NCI-H2171 (cell line): Measurements from ENCODE around the gene THY1.
"Not testable (repeated sequence)": the region's sequence is repeated elsewhere in the genome, so short reads cannot be mapped to it uniquely, and the experiment has no call there.

Experiments
- DNase-seq: peaks from one replicate; lab custom pipeline; 2025; lab: John Stamatoyannopoulos, UW

THY1 gene

DNA sequence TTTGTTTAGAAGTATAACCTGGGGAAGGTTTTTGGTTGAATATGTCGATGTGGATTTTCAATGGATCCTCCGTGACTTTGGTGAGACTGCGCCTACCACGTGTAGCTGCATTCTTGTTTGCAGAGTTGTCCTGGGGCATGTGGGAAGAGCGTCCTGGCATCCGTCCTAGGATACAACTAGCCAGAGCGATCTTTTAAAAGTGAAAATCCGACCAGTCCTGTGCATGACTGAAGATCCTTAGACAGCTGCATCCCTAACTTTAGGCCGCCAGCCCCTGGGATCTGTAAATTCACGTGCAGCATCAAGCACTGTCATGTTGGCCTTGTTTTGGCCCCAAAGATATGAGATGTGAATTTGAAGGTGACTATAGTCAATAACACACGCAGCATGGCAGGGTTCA lies 22.4 kb upstream of the THY1 start:
- no peak for DNase-seq

DNA sequence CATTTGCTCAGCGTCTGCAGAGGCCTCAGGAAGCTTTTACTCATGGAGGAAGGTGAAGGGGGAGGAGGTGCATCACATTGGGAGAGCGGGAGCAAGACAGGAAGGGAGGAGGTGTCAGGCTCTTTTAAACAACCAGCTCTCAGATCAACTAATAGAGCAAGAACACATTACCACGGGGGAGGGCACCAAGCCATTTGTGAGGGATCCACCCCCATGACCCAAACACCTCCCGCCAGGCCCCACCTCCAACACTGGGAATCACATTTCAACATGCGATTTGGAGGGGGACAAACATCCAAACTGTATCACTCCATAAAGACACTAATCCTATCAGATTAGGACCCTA lies 18.9 kb upstream of the THY1 start:
- DNase-seq, result no peak

DNA sequence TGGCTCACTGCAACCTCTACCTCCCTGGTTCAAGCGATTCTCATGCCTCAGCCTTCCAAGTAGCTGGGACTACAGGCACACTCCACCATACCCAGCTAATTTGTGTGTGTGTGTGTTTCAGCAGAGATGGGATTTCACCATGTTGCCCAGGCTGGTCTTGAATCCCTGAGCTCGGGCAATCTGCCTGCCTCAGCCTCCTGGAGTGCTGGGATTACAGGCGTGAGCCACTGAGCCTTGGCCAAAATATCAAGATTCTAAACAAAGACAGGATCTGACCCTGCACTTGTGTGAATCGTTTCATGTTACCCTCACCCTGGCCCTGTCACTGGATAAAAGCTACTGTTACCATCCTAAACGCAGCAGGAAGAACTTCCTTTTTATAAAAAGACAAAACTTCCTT lies 15.6 kb upstream of the THY1 start:
- DNase-seq, result no peak

DNA sequence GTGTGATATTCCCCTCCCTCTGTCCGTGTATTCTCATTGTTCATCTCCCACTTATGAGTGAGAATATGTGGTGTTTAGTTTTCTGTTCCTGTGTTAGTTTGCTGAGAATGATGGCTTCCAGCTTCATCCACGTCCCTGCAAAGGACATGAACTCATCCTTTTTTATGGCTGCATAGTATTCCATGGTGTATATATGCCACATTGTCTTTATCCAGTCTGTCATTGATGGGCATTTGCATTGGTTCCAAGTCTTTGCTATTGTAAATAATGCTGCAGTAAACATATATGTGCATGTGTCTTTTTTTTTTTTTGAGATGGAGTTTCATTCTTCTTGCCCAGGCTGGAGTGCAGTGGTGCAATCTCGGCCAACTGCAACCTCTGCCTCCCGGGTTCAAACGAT lies 14.5 kb upstream of the THY1 start:
- DNase-seq, result not testable (repeated sequence)

DNA sequence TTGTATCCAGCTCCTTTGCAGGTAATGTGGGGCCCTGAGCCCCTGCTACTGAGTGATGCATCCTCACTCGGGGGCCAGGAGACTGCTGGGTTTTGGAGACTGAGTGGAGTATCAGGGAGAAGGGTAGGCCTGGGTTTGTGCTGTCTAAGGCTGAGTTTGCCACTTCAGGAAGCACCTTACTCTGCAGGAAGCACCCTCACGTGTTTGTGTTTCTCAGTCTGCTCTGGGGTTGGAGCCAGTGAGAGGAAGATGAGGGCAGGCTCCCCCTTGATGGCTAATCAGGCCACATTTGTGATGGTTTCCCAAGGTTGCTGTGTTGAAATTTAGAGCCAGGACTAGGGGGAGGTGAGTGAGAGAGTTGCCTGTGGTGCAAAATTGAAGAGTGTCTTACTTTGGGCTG lies 13.7 kb upstream of the THY1 start:
- no peak for DNase-seq

DNA sequence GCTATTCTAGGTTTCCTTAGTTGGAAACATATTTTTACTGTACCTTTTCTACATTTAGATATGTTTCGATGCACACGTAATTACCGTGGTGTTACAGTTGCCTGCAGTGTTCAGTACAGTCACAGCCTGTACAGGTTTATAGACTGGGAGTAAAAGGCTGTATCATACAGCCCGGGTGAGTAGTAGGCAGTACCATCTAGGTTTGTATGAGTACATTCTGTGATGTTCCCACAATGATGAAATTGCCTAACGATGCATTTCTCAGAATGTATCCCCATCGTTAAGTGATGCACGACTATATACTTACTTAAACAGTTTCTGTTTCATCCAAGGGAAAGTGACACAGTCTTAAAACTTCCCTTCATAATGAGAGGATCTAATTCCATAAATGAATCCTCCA lies 13.1 kb upstream of the THY1 start:
- DNase-seq, result no peak

DNA sequence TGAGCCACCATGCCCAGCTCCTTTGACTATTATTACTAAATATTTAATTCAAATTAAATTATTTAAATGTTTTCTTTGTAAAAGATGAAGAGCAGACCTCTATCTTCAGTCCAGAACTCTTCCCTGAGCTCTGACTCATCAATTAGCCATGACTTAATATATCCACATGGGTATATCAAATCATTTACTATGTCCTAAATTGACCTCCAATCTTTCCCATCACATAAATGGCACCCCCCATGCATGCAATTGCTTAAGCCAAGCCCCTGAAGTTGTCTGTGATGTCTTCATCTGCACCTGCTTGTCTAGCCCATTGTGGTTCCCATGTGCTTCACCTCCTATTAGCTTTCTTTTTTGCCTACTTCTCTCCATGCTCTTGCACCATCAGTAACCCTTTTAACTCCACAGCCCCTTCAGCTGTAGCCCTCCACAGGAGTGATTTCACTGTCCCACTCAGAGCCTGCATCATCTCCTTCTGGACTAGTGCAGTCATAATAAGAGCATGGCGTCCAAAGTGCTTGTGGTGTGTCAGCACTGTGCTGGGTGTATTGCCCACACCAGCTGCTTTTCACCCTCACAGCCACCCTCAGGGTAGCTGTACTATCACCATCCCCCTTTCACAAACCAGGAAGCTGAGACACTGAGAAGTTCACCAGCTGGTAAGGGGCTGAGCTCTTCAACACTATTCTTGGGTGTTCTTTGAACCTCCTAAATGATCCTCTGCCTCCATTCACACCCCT lies 11.8 kb upstream of the THY1 start:
- DNase-seq, result no peak

DNA sequence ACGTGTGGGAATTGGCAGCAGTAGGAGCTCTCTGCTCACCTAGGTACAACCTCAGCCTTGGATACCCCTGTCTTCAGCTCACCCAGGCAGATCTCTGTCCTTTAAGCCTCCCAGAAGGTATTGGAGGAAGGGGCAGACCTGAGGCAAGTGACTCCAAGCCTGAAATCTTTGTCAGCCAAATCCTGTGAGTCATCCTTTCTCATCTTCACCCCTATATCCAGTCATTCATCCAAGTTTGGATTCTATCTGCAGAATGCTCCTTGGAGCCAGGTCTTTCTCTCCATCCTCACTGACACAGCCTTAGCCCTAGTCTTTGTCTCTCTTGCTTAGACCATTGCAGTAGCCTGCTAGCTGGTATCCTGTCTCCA lies 10.4 kb upstream of the THY1 start:
- no peak for DNase-seq

DNA sequence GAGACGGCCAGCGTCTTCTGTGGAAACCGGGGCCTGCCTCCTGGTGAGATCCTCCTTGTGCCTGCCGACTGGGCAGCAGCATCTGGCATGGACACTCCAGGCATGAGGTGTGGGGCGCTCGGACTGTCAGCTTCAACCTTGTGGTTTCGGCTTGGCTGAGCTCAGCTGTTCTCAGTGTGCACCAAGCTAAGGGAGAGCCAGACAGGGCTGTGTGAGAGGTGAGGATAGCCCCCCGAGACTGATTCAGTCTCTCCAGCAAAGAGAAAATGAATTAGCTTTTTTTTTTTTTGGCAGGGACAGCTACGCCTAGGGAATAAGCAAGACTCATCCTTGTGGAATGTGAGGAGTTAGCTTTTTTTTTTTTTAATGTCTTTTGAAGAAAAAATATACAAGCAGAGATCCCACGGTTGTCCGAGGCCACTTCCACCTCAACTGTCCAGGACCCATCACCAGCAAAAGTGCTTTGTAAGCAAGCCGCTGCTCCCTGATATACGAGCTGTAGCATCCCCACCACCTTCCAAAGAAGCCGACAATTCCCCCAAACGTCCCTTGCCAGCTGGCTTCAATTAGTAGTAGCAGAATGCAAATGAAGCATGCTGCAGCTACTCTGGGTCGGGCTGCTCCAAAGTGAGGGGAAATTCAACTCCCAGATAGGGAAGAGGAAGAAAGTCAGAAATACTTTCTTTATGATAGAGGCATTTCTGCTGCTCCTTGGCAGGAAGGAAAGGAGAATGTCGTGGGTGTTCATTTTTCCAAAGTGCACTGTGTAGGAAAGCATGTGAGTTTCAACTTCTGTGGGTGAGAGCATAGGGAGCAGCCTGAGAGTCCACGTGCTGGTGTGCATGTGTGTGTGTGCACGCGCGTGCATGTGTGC lies 9.7 kb upstream of the THY1 start:
- DNase-seq, result no peak

DNA sequence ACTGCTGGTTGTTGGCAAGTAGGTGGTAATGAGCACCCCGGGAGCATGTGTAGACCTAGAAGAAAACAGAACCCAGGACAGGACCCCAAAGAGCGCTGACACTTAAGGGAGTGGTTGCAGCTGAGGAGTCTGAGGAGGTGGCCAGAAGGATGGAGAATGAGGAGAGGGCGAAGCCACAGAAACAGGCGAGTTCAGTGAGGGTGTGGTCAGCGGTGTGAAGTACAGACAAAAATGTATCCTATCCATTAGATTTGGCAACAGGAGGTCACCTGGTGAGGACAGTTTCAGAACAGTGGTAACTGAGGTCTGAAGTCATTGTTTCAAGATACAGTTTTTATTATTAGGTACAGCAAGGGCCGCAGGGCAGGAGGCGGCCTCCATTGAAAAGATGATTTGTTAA lies 8.6 kb upstream of the THY1 start:
- DNase-seq, result no peak

DNA sequence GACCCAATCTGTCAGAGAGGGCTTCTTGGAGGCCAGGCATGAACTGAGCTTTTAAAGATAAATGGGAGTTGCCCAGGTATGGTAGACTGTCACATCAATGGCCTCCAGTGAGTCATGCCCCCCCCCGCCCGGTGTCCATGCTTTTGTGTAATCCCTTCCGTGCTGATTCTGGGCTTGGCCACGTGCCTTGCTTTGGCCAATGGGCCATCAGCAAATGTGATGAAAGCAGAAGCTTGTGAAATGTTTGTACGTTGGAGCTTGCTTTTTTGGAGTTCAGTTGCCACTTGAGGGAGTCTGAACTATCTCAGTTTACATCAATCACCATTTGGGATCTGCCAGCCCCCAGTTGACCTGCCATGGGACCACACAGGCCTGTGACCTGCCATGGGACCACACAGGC lies 4.3 kb upstream of the THY1 start:
- no peak for DNase-seq

DNA sequence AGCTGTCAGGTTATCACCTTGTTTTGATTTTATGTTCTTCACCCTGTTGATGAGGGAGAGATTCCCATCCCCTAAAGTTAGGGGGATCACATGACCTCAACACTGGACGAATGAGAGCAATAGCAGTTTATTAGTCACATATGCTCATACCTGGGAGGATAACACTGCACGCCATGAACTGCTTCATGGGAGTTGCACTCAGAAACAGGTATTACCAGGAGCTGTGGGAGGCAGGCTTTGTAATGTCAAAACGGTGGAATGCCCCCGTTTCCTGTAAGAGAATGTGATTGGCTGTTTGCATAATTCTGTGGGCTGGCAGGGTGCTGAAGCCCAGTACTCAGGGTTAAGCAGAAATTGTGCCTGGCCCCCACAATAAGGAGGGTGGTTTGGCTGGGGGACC lies 3.2 kb upstream of the THY1 start:
- DNase-seq, result no peak

DNA sequence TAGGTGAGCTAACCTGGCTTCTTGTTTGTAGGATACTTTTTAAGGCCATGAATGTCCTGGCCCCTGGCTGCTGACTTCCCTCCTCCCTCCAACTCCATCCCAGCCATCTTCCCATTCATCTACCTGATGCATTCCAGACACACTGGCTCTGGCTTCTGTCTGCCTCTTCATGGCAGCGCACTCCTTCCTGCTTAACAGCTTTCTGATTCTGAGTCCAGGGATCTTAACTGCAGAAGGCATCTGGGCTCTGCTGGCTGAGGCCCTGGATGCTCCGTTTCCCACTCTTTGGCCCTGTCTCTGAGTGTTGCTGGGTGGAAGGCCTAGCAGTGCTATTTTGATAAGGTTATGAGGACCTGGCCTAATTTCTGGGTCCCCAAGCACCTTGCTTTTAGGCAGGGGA lies 1.8 kb upstream of the THY1 start:
- no peak for DNase-seq

DNA sequence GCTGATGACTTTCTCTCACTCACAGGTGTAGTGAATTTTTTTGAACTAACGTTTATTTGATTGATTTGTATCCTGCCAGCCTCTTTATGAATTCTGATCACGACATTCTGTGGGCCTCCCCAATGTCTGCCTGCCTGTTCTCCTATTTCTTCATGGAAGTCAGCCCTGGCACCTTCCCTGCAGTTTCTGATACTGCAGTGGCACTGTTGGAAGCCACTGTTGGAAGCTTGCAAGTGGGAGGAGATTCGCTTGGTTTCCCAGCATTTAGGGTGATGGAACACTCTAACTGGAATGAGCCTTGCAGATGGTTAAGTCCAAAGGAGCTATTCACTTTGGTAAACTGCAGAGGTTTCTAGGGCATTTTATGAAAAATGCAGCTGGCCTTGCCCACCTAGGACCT lies 1.3 kb upstream of the THY1 start:
- DNase-seq, result no peak

DNA sequence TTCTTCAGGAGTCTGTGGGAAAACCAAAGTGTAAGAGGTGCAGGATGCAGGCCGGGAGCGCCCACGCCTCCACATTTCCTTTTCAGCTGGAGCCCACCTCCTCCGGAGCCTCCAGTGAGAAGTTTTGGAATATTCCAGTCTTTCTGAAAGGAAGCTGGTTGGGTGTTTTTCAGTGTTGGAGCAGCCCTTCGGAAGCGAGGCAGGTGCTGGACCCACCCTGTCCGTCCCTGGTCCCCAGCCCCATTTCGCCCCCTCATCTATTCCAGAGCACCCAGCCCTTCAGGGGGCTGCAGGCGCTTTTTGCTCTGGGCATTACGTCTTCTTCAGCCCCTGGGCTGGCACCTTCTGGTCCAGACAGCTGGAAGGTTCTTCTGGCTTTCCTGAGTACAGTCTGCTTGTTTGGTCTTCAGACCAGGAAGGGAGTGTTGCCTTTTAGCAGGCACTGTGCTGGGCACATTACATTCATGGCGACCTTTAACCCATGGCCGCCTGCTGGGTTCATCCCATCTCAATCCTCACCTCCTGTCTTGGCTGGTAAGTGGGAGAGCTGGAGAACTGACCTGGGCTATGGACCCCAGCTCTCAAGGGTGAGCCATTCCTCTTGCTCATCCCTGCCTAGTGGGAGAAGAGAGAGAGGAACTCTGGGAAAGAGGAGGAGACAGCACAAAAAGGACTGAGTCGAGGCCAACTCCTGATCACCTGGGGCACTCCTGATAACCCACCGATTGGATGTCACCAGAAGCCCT lies 710 bp upstream of the THY1 start:
- DNase-seq, result no peak

DNA sequence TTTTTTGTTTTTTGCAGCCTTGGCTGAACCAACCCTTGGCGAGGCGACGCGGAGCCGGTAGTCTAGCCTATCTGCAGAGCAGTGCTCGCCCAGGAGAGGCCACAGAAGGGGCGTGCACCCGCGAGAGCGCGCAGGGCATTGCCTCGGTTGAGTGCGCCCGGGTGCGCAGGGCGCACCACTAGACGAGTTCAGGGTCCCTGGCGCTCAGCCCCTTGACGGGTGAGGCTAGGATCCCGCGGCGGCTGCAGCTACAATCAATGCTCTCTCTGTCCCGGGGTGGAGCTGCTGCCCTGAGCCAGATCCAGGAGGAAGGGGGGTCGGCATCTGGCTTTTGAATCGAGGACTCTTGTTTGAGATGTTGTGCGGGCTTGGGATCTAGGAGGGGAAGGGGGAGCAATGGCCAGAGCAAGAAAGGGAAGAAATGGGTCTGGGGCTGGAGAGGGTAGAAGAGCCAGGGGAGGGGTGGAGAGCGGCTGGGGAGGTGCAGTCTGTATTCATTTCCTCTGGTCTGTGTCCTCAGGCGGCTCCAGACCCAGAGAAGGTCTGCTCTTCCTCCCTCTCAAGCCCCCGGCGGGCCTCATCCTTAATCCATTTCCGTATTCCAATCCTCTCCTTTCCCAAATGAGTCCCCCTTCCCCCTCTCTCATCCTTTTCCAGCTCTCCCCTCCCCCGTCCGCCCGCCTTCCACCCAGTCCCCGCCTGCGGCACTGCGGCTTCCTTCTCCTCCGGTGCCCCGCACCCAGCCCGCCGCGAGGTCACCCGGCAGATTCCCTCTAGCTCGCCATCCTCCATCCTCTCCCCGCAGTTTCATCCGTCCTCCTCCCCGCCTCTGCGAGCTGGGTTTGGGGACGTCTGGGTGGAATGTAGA lies 797 bp downstream of the THY1 start:
- no peak for DNase-seq

DNA sequence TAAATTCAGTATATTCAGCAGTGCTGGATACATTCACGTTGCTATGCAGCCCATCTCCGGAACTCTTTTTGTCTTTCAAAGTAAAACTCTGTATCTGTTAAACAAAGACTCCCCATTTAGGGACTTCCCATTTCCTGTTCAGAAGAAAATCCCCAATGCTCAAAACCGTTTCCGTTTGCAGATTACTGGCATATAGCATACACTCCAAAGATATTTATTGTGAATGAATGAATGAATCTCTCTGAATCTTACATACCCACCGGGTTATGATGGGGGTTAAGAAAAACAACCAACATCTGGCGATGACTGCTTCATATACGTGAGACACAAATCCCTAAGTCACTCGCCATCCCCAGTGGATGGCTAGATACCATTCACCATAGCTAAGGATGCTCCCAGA lies 1.6 kb downstream of the THY1 start:
- DNase-seq, result no peak

DNA sequence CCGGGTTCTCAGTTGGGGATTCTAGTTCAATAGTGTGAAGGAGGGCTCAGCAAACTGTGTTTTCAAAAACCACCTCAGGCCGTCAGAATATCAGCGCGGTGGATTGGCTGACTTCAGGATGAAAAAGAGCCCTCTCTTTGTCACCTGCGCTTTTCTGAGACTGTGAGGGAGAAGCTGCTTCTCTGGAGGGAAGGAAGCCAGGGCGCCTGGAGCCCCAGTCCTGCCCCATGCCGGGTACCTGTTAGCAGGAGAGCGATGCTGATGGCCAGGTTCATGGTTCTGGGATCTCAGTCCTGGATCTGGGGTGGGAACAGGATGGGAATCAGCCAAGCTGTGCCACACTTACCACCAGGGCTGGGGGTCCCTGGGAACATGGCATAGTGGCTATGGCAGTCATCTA lies 2.3 kb downstream of the THY1 start:
- DNase-seq, result no peak

DNA sequence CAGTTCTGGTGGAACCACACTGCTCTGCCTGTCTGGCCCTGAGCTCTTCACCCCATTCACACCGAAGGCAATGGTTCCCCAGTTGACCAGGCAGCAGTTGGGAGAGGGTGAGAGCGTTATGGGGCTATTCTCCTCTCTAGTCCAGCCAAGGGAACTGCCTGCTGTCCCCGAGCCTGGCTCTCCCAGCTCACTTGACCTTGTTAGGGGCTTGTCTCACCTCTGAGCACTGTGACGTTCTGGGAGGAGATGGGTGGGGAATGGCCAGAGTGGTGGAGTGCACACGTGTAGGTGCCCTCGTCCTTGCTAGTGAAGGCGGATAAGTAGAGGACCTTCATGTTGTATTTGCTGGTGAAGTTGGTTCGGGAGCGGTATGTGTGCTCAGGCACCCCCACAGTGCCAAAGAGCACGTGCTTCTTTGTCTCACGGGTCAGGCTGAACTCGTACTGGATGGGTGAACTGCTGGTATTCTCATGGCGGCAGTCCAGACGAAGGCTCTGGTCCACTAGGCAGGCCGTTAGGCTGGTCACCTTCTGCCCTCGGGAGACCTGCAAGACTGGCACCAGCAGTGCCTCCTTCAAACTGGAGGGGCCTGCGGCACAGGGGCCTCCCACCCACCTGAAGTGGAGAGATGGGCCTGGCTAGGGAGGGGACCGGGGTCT lies 3.0 kb downstream of the THY1 start:
- no peak for DNase-seq

DNA sequence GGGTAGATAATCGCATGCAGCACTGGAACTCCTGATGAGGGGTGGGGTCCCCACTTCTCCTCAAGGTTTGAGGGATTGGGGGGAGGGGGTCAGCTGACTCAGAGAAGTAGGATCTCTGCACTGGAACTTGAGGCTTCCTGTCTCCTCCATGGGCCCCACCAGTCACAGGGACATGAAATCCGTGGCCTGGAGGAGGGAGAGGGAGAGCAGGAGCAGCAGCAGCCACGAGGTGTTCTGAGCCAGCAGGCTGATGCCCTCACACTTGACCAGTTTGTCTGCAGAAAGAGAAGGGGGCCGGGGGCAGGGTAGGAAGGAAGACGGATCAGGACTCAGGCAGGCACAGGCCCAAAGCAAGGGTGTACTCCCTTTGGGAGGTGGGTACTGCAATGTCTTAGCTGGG lies 3.7 kb downstream of the THY1 start:
- DNase-seq, result no peak

DNA sequence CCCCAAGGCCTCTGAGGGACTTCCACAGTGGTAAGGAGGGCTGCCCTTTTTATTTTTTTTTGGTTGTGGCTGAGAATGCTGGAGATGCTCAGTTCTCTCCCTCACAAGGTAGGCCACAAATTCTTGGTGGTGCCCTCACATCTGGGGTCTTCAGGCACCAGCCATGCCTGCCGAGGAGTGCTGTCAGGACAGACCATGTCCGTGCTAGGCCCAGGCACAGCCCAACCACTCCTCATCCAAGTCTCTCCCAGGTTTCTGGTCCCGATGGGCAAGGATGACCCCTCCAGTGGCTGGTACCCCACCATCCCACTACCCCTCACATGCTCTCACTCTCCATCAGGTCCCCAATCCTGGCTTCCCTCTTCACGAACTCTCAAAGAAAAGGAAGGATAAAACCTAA lies 4.2 kb downstream of the THY1 start:
- DNase-seq, result no peak
